HG02798 (cell line): ENCODE data around the gene LAPTM5.

Experiments
- ATAC-seq: cut with Tn5 transposase; IDR thresholded peaks from one replicate; pipeline ENCODE4 v1.9.1; 2021; ENCODE audit warnings: mild to moderate bottlenecking; ENCODE audit not compliant: unreplicated experiment, poor library complexity

LAPTM5 gene

DNA sequence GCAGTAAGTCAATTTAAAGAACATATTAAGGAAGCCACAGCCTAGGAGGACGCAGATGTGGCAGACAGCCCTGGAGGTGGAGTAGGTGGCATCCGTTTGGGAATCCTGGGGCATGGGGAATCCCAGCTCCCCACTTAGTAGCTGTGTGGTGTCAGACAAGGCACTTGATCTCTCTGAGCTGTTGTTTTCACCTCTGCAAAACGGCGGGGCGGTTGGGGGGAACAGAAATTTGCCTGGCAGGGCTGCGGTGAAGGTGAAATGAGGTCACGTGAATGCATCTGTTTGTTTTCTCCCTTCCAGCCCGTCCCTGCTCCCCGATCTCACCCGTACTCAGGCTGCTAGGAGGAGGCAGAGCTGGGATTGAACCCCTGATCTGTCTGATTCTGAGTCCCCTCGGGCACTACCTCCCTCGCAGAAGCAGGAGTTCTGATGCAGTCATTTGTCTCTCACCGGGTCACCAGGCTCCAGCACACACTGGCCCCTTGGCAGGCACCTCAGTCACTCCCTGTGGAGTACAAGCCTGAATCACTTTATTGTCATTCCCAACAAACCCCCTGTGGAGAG is 2.2 kb upstream of the LAPTM5 start:
- ATAC-seq: no peak

GRCh38 chr1:30758785-30759380 is 1.3 kb upstream of the LAPTM5 start:
- ATAC-seq: no peak

DNA sequence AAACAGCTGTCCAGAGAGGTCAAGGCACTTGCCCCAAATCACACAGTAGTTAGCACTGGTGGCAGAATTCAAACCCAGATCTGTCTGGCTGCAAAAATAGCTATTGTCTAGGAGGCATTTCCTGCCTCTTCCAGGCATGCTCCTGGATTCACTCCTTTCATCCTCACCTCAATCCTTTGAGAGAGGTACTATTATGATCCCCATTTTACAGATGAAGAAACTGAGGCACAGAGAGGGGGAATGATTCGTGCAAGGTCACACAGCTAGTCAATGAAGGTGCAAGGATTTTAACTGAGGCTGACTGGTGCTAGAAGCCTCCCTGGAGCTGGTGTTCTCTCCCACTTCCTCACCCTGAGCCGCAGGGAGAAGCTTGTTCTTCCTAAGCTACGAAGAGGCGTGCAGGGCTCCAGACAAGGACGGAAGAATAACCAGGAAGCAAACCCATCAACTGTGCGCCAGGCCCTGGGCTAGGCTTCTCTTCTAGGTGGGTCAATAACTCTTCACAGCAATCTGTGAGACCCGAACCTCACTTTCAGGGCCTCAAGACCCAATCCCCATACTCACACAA is 631 bp upstream of the LAPTM5 start:
- ATAC-seq: no peak

GRCh38 chr1:30756545-30757351 is 826 bp downstream of the LAPTM5 start:
- ATAC-seq: no peak

DNA sequence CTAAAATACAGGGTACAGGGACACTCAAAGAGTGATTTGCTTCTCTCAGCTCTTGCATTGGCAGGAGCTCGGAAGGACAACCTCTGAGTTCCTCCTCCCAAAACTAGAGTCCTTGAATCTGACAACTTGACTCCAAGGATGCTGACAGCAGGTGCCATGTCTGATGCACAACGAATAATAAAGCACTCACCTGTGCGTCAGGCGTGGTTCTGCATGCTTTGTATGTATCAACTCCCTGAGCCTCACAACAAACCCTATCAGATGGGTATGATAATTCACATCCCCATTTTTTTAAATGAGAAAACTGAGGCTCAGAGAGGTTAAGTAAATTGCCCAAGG is 1.4 kb downstream of the LAPTM5 start:
- ATAC-seq: no peak

DNA sequence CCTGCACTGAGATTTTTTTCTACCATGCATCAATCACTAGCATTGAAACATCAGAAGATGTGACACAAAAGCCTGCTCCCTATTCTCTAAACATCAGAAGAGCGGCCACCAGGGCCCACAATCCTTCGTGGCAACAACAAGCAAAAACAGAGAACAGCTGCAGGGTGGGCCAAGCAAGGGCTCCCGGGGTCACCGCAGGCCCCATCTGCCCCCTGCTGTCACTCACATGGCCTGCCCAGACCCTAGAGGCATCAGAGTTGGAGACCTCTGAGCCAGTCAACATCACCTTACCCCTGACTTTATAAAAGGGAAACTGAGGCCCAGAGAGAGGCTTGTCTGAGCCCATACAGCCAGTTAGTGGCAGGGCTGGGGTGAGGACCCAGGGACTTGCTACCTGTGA is 1.8 kb downstream of the LAPTM5 start:
- ATAC-seq: no peak

DNA sequence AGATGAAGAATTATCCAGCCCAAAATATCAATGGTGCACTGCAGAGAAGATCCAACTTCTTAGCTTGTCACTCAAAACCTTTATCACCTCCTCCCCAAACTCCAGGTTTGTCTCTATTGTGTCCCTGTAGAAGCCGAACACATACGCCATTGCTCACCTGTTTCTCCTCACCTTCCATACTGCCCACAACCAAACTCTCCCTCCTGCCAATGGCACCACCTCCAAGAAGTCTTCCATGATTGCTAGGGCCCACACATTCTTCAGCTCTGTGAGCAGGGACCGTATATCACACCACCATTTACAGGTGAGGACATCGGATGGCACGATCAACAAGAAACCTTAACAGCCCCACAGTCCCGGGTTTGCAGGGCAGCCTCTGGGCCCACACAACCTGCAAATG is 2.2 kb downstream of the LAPTM5 start:
- ATAC-seq: no peak

DNA sequence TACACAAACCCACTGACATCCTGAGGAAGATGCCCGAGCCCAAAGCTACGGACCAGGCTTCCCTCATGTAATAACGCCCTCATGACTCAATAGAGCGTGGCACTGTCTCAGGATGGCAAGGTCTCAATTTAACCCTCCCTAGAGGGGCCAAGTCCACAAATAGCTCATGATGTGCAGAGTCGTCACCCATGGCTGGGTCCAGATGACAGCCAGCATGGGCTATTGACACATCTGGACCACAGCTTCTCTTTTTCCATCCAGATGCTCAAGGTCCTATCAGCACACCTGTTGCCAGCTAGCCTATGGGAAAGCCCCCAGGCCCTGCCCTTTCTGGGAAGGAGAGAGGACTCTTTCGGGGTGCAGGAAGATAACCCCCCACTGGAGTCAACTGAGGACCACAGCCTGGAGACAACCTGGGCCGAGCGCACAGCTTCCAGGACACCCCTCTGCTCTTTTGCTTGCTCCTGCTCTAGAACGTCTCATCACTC is 2.8 kb downstream of the LAPTM5 start:
- peak; percentile 59 for ATAC-seq

DNA sequence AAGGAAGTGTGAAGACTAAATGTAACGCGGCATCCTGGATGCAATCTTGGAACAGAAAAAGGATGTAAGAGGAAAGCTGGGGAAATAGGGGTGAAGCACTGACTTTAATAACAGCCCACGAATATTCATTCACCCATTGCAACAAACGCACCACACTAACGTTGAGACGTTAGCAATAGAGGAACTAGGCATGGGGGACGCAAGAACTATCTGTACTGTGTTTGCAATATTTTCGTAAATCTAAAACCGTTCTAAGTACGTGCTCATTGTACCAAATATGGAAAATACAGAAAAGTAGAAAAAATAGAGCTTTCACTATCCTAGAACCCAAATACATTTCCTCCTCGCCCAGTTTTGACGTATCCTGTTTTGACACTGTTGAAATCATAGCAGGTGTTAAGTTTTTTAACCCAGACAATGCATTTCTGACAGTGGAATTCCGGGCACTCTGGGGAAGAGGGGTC is 3.9 kb downstream of the LAPTM5 start:
- no peak for ATAC-seq

GRCh38 chr1:30753118-30753517 is 4.5 kb downstream of the LAPTM5 start:
- no peak for ATAC-seq

DNA sequence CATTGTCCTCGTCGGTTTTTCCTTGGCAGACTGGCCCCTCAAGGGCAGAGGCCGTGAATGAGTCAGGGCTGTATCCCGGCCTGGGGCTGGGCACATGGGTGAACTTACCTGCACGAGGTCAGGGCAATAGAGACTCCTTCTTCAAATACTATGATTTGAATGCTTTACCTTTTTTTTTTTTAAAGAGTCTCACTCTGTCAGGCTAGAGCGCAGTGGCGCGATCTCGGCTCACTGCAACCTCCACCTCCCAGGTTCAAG is 5.0 kb downstream of the LAPTM5 start:
- no peak for ATAC-seq

DNA sequence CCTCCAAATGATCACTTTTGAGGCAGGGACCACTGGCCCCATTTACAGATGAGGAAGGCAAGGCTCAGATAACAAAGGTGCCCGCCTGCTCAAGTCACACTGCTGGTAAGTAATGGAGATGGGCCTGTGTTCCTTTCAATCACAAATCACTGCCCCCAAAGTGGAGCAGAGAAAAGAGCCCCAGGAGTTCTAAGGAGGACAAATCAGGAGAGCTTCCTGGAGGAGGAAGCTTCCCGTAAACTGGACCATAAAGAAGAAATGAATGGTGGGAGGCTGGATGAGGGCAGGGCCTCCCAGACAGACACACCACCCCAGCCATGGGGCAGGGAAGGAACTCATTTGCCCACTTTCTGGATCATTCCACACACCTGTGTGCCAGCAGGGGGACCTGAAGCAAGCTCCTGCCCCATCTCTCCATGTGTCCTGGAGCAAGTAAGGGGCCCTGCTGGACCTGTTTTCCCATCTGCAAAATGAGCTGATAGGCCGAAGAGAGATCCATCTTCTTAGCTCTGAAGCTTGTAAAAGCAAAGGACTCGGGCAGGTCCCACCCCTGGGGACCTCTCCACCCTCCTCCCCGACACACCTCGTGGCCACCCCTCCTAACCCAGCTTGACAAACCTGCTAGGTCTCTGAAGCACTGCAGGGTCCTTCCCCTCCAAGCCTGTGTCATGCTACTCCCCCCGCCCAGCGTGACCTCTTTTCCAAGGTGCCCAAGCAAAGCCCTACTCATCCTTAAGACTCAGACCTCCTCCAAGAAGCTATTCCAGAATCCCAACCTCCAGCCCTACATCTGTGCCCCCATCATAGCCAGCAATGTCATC is 5.5 kb downstream of the LAPTM5 start:
- no peak for ATAC-seq

DNA sequence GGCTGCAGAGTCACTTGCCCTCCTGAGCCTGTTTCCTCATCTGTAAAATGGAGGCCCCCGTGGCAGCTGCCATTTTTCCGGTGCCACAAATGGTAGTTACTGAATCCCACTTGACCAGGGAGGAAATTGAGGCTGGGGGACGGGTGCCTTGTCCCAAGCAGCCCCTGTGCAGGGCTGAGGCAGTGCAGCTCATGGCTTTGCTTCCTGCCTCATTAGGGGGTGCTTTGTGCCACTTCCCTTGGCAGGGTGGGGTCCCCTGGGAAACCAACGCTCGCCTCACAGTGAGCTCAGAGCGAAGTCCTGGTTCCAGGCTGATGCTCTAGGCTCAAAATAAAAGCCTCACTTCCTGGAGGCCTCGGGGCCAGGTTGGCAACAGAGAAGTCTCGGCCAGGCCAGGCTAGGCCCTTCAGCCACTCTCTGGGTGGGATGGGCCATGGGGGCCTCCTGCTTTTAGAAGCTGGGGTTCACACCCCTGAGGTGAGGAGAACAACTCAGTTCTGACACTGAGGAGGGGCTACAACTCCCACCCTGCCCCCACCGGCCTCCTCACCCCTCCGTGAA is 6.8 kb downstream of the LAPTM5 start:
- no peak for ATAC-seq

DNA sequence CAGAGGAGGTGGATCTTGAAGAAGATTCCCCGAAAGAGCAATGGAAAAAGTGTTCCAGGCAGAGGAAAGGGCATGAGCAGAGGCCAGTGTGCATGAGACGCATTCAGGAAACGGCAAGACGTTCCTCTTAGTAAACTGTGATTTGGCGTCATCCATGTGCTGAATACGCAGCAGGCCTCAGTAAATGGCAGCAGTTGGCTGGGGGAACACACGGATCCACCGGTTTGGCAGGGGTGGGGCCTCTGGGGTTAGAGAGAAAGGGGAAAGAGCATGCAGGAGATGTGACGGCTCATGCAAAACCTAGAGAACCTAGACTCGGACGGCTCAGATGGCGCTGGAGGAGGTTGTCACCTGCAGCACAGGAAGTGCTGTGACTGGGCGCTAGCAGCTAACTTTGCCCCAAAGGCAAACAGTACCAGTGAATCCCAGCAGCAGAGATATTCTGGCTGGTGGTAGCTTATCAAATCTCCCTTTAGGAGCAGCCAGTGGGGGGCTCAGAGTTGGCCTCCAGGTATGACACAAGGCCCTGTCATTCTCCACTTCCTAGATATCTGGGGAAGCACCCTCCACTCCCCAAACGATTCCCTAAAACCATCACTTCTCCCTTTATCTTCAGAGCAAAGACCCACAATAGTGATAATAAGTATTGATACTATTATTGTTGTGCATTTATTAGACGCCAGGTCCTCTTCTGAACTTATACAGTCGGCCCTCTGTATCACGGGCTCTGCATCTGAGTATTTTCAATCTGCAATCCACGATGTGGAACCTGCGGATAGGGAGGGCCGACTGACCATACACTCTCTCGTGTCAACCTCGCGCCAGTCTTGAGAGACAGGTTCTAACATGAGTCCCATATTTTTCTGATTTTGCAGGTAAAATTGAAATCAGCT is 7.6 kb downstream of the LAPTM5 start:
- peak; percentile 18 for ATAC-seq

DNA sequence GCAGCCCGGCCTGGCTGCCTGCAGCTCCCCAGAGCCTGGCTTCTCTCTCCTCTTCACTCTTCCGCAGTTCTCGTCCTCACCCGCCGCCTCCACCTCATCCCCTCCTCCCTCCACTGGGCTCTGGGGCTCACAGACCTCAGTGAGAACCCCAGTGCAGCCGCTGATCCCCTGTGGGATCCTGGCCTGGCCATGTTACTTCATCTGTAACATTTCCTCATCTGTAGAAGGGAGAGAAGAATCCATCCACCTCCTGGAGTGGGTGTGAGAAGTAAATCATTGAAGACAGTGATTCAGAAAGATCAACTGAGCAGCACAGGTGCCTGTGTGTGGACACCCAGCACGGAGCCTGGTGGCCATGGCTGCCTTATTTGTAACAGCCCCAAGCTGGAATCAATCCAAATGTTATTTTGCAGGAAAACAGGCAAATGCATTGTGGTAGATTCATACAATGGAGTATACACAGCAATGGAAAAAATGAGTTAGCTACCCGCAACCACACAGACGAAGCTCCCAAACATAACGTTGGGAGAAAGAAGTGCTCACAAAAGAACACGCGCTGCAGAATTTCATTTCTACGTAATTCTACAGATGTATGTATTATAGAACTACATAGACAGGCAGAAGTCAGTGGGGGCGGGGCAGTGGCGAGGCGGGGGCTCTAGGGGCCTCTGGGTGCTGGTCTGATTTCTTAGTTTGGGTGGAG is 8.7 kb downstream of the LAPTM5 start:
- no peak for ATAC-seq

DNA sequence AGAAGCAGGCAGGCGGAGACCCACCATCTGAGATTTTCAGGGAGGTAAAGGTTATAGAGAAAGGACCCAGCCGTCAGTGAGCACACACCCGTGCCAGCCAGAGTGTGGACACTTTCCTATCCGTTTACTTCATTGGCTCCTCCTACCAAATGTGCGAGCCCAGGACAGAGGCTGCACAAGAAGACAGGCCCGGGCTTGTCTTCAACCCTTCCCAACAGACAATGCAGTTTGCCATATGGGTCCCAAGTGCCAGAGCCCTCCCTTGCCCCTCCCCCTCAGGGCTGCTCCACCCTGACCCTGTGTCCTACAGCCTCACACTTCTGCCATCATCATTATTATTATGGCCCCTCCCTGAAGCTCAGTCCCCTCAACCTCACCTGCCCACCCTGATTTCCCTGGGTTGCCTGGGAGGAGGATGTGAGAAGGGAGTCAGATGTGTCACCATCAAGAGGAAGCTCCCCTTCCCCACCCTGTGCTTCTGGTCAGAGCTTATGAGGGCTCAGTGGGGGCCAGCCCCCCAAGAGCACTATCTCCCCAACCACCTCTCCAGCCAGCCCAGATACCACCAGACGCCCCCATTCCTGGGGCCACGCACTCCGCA is 9.4 kb downstream of the LAPTM5 start:
- ATAC-seq: no peak

DNA sequence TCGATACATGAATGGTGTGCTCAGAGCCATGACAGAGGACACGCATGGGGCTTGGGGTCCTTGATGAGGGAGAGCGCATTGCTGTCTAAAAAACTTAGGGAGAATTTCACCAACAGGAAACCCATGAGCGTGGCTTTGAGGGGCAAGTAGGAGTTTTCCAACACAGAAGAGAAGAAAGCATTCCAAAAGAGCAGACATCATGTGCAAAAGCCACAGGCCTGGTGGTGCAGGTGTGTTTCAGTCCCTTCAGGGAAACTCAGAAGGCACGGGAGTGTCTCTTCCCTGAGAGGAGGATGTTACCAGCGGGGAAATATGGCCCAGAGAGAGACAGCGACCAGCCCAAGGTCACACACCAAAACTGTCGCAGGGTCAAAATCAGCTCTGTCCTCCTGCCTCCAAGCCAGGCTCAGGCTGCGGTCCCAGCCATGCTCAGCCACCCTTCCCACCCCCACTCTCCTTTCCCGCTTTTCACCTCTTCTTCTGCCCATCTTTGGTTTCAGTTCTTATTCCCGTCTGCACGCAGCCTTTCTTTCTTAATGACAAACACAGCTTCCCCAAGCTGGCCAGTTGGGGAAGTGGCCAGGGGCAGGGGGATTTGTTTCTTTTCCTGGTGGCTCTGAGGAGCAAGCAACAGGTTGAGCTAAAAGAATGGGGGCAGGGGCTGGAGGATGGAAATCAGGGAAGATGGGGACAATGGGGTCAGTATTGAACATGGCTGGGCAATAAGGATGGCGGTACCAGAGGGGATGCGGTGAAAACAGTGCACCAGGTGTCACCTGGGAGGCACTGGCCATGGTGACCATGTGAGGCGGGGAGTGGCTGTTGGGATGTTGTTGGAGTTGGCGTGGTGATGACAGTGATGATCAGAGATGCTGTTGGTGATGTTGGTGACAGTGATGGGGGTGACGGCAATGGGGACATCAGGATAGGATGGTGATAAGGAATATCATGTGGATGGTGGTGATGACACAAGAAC is 10.3 kb downstream of the LAPTM5 start:
- no peak for ATAC-seq
